Kidney epithelial cell (primary cell): ENCODE results near the gene P2RY13. TPM values are rescaled to one million over a fixed set of nuclear protein-coding genes. Genes with fewer than 3 reads are reported as not detected.
A peak's percentile ranks its signal among the peaks of the same experiment; 100 is the strongest.

Source experiments
- DNase-seq: peaks from one replicate; pipeline ENCODE4 v3.0.0-alpha.2; 2010; ENCODE audit warnings: low read depth
- H3K27me3 ChIP-seq: 2 replicates; pipeline ENCODE4 v1.6.0; 2011; ENCODE audit warnings: low read length; ENCODE audit not compliant: control insufficient read depth, insufficient read depth
- H3K36me3 ChIP-seq: 2 replicates; pipeline ENCODE4 v1.5.1; 2011; ENCODE audit warnings: low read length; ENCODE audit not compliant: control insufficient read depth, insufficient read depth
- H3K4me3 ChIP-seq: 2 replicates; pipeline ENCODE4 v1.5.1; 2011; ENCODE audit warnings: low read depth, mild to moderate bottlenecking, control low read depth, low read length
- CTCF ChIP-seq: IDR thresholded peaks from 2 replicates; pipeline ENCODE4 v1.5.1; 2011; ENCODE audit warnings: mild to moderate bottlenecking, moderate library complexity, low read length, control low read depth, inconsistent platforms; ENCODE audit not compliant: insufficient read depth, poor library complexity, severe bottlenecking
- total RNA-seq: library from RNA; depleted of rRNA; stranded (reverse); fragments of >200 nt; gene quantifications from 2 replicates; pipeline ENCODE4 v1.2.3, GENCODE V29; 2015

P2RY13 gene
- total RNA-seq, 1 donor from 2014 or later = 0.13 TPM

- no peak for TF ChIP-seq CTCF
- H3K27me3 ChIP-seq = no peaks in the 10 kb centered on the region
- H3K36me3 ChIP-seq = no peaks in the 10 kb centered on the region
- no peak for DNase-seq
- no peak overlapping the region for H3K4me3 ChIP-seq
Measured at GRCh38 chr3:151330379-151330778, 1.0 kb upstream of the P2RY13 start.

GRCh38 chr3:151328298-151328995, 902 bp downstream of the P2RY13 start:
- Histone ChIP-seq H3K27me3 (no peaks in the 10 kb centered on the region), H3K4me3 (no peak overlapping the region), H3K36me3 (no peaks in the 10 kb centered on the region)
- TF ChIP-seq CTCF = no peak
- no peak for DNase-seq

- DNase-seq = no peak
- TF ChIP-seq CTCF = peak; percentile 39
- Histone ChIP-seq H3K4me3 (no peak overlapping the region), H3K27me3 (no peaks in the 10 kb centered on the region), H3K36me3 (no peaks in the 10 kb centered on the region)
Measured at GRCh38 chr3:151327571-151328198, 1.7 kb downstream of the P2RY13 start.

- TF ChIP-seq CTCF = no peak
- Histone ChIP-seq H3K4me3 (no peak overlapping the region), H3K36me3 (no peaks in the 10 kb centered on the region), H3K27me3 (no peaks in the 10 kb centered on the region)
- DNase-seq = no peak
Measured at GRCh38 chr3:151322511-151322910, 6.8 kb downstream of the P2RY13 start.

GRCh38 chr3:151321526-151321925, 7.8 kb downstream of the P2RY13 start:
- Histone ChIP-seq H3K27me3 (no peaks in the 10 kb centered on the region), H3K36me3 (no peaks in the 10 kb centered on the region), H3K4me3 (no peak overlapping the region)
- DNase-seq = no peak
- no peak for TF ChIP-seq CTCF

DNA sequence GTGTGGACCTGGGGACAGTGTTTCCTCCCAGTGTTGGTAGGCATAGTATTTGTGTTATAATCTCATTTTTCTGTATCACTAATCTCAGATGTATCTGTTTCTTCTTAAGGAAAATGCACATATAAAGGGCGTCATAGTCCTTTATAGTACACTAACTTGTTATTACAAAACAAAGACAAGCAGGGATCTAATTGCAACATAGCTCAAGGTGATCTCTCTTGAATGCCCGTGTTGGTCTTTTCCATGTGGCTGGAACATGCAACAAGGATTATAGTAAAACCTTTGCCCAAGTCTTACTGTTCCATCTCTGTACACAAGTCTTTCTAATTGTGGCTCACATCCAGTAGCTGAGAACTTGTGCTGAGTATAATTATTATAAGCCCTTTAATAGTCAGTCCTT, 9.2 kb downstream of the P2RY13 start:
- TF ChIP-seq CTCF = no peak
- Histone ChIP-seq H3K36me3 (no peaks in the 10 kb centered on the region), H3K4me3 (no peak overlapping the region), H3K27me3 (no peaks in the 10 kb centered on the region)
- DNase-seq = no peak
